Endothelial cell of umbilical vein (primary cell): Measurements from ENCODE around the gene ANKMY2.

ENCODE experiments used
- CTCF ChIP-seq, 2 donors: IDR thresholded peaks; 1 replicate in 1 of 2; 2 replicates in 1 of 2; pipeline ENCODE4 v1.5.1; 2011; ENCODE audit warnings: low read length in 2 of 2, mild to moderate bottlenecking in 2 of 2, moderate library complexity in 2 of 2, control low read depth in 1 of 2, inconsistent platforms in 1 of 2, low read depth in 1 of 2; ENCODE audit not compliant: insufficient read depth in 1 of 2; ENCODE audit errors: extremely low read depth in 1 of 2
- EZH2 ChIP-seq: IDR thresholded peaks from 2 replicates; pipeline ENCODE4 v1.6.1; 2012; ENCODE audit warnings: borderline replicate concordance, low read depth, mild to moderate bottlenecking, moderate library complexity, low read length, inconsistent platforms; ENCODE audit not compliant: severe bottlenecking
- MAX ChIP-seq: IDR thresholded peaks from 2 replicates; pipeline ENCODE4 v1.6.1; 2011; ENCODE audit not compliant: insufficient read depth, insufficient read length
- MYC ChIP-seq: IDR thresholded peaks from one replicate; pipeline ENCODE4 v1.6.1; 2011; ENCODE audit warnings: mild to moderate bottlenecking, low read depth, low read length
- POLR2AphosphoS5 ChIP-seq: IDR thresholded peaks from 2 replicates; pipeline ENCODE4 v1.6.1; 2012; ENCODE audit warnings: low read depth, mild to moderate bottlenecking, control low read depth, low read length, moderate library complexity; ENCODE audit not compliant: insufficient read depth

GRCh38 chr7:16691241-16691640 is 45.7 kb upstream of the ANKMY2 start:
- TF ChIP-seq MYC (no peak), CTCF (IDR thresholded peaks at IDR 0.05; ENCODE audit: extremely low read depth in 1 of 2, insufficient read depth in 1 of 2, low read depth in 1 of 2, low read length in 2 of 2) (no peak), EZH2 (no peak), MAX (no peak), POLR2AphosphoS5 (no peak)
